ENCODE measurements around the gene FGFBP3. TPM values are rescaled to one million over a fixed set of nuclear protein-coding genes. Genes with fewer than 3 reads are reported as not detected.

The FGFBP3 gene
- total RNA-seq, 4 donors from 2014 or later, result 0.96 to 2.6 (median 2.0) TPM

- no peaks in the 10 kb centered on the region for H3K27me3 ChIP-seq
- DNase-seq, result no peak
- WGBS, 2 donors, result 97 to 99% methylated on average over 9 of the region's 9 CpGs
- intact Hi-C loops (cut with DNase I), result no loop called here
- no peak for TF ChIP-seq CTCF (IDR thresholded peaks at IDR 0.05)
- TF ChIP-seq POLR2A (IDR thresholded peaks at IDR 0.05), result no peak
- H3K36me3 ChIP-seq, result no peaks in the 10 kb centered on the region
- H3K4me3 ChIP-seq (replicated peaks in 1 of 3), result no peak overlapping the region
- H3K9me3 ChIP-seq, result no peaks in the 10 kb centered on the region
- H3K27ac ChIP-seq, result peak overlapping the region in 1 of 3 donors; percentile 93
- peaks cover 6 to 16% of the 10 kb centered on the region in 2 donors for H3K4me1 ChIP-seq
These were observed 23.8 kb downstream of the FGFBP3 start for GRCh38 chr10:91885362-91886079.

- peak overlapping the region; percentile 84 to 93 (median 91) for H3K27ac ChIP-seq
- H3K9me3 ChIP-seq, result no peaks in the 10 kb centered on the region
- intact Hi-C loops (cut with DNase I), result no loop called here
- H3K36me3 ChIP-seq, result no peaks in the 10 kb centered on the region
- TF ChIP-seq POLR2A (IDR thresholded peaks at IDR 0.05) (no peak), CTCF (IDR thresholded peaks at IDR 0.05) (no peak)
- no peaks in the 10 kb centered on the region for H3K27me3 ChIP-seq
- peaks cover 6 to 16% of the 10 kb centered on the region in 2 donors for H3K4me1 ChIP-seq
- no peak for DNase-seq
- WGBS, 2 donors, result 75 to 82% methylated on average over 1 of the region's 1 CpG
- no peak overlapping the region for H3K4me3 ChIP-seq (replicated peaks in 1 of 3)
These were observed 24.8 kb downstream of the FGFBP3 start for GRCh38 chr10:91884536-91884935.

GRCh38 chr10:91883549-91884444, 25.5 kb downstream of the FGFBP3 start:
- WGBS, 2 donors, result 19 to 21% methylated on average over 19 of the region's 20 CpGs
- Histone ChIP-seq H3K4me3 (replicated peaks in 1 of 3) (no peak overlapping the region), H3K27me3 (no peaks in the 10 kb centered on the region), H3K36me3 (no peaks in the 10 kb centered on the region), H3K4me1 (peaks cover 6 to 16% of the 10 kb centered on the region in 2 donors), H3K27ac (peak overlapping the region; percentile 84 to 93 (median 91)), H3K9me3 (no peaks in the 10 kb centered on the region)
- peak; percentile 90 for DNase-seq
- TF ChIP-seq POLR2A (IDR thresholded peaks at IDR 0.05), result peak in 1 of 2 donors; percentile 90
- TF ChIP-seq CTCF (IDR thresholded peaks at IDR 0.05), result no peak
- intact Hi-C loops (cut with DNase I), result no loop called here

- 39 to 51% methylated on average over 3 of the region's 3 CpGs for WGBS, 2 donors
- H3K9me3 ChIP-seq, result no peaks in the 10 kb centered on the region
- peaks cover 6 to 16% of the 10 kb centered on the region in 2 donors for H3K4me1 ChIP-seq
- intact Hi-C loops (cut with DNase I), result no loop called here
- H3K27me3 ChIP-seq, result no peaks in the 10 kb centered on the region
- no peak for TF ChIP-seq CTCF (IDR thresholded peaks at IDR 0.05)
- TF ChIP-seq POLR2A (IDR thresholded peaks at IDR 0.05), result no peak
- H3K27ac ChIP-seq, result no peak overlapping the region
- no peaks in the 10 kb centered on the region for H3K36me3 ChIP-seq
- peak in 1 of 2 donors; percentile 12 for DNase-seq
- H3K4me3 ChIP-seq (replicated peaks in 1 of 3), result no peak overlapping the region
These were observed 29.0 kb downstream of the FGFBP3 start for GRCh38 chr10:91880310-91880709.

Data from thyroid gland (tissue), 4 donors.